Activated CD8-positive, alpha-beta T cell treated with anti-CD3 and anti-CD28 coated beads, Interleukin-2, amount 10 ng/mL, durations not matched to agents 7 days and 5 days (primary cell): ENCODE data around the gene VWA2. TPM values are rescaled to one million over a fixed set of nuclear protein-coding genes. Genes with fewer than 3 reads are reported as not detected.

Source experiments
- ATAC-seq: fragments of 150-1000 bp; cut with Tn5 transposase; one replicate; pipeline ENCODE4 v1.10.0; 2021; ENCODE audit warnings: moderate library complexity
- CTCF ChIA-PET: fragments of 350-600 bp; sonication (Branson Sonifier 250); formaldehyde crosslinking; loops from one replicate; lab custom pipeline; 2021; ENCODE audit warnings: antibody characterized with exemption; lab: Charles Lee
- POLR2A ChIA-PET: fragments of 350-600 bp; sonication (Branson Sonifier 250); formaldehyde crosslinking; loops from one replicate; lab custom pipeline; 2021; ENCODE audit warnings: antibody characterized with exemption; lab: Charles Lee
- DNase-seq: peaks from one replicate; pipeline ENCODE4 v3.0.0-alpha.2; 2020
- H3K27ac Mint-ChIP-seq: one replicate; pipeline ENCODE4 v1.8.0; 2021; ENCODE audit warnings: mild to moderate bottlenecking, mixed read lengths
- H3K27me3 Mint-ChIP-seq: one replicate; pipeline ENCODE4 v1.8.0; 2021; ENCODE audit warnings: low read depth, mixed read lengths
- H3K36me3 Mint-ChIP-seq: one replicate; pipeline ENCODE4 v1.8.0; 2021; ENCODE audit warnings: low read depth, mixed read lengths
- H3K4me1 Mint-ChIP-seq: one replicate; pipeline ENCODE4 v1.8.0; 2021; ENCODE audit warnings: low read depth, mixed read lengths
- H3K4me3 Mint-ChIP-seq: one replicate; pipeline ENCODE4 v1.8.0; 2021; ENCODE audit warnings: mild to moderate bottlenecking, mixed read lengths
- H3K9me3 Mint-ChIP-seq: one replicate; pipeline ENCODE4 v1.8.0; 2022; ENCODE audit warnings: mixed read lengths; ENCODE audit not compliant: insufficient read depth
- total RNA-seq, 2 experiments: library from RNA; stranded (reverse); gene quantifications; one replicate each; pipeline ENCODE4 v1.2.3, GENCODE V29; 2021

VWA2 gene
- total RNA-seq, 2 experiments from 2014 or later = not detected

GRCh38 chr10:114340816-114341215 is 101.8 kb downstream of the VWA2 start:
- H3K4me1 Mint-ChIP-seq = peaks cover 25% of the 10 kb centered on the region
- CTCF ChIA-PET = interaction anchor here (1.0 to 1.3 kb wide), 2 partner anchors 12 to 37 kb away, joined by 4 to 6 read pairs; no protein-coding TSS in a partner anchor
- H3K9me3 Mint-ChIP-seq = no peaks in the 10 kb centered on the region
- no peaks in the 10 kb centered on the region for H3K36me3 Mint-ChIP-seq
- H3K27ac Mint-ChIP-seq = no peak overlapping the region
- no peak overlapping the region for H3K4me3 Mint-ChIP-seq
- ATAC-seq (no peak), DNase-seq (no peak)
- POLR2A ChIA-PET = no interaction called here
- H3K27me3 Mint-ChIP-seq = no peaks in the 10 kb centered on the region

Other genes starting within 250 kb of the VWA2 start
- under 1 TPM; 0.29 to 0.45 TPM for gene ADRB1, start 195.4 kb upstream of the VWA2 start, total RNA-seq
- gene CCDC186, start 65.1 kb upstream of the VWA2 start, total RNA-seq = 10 to 100 TPM; 12.8 to 13.3 TPM
- gene TDRD1, start 59.9 kb upstream of the VWA2 start, total RNA-seq = not detected
- gene AFAP1L2, start 165.2 kb downstream of the VWA2 start, total RNA-seq = 1 to 10 TPM; 4.0 to 4.8 TPM